GM15510 (cell line): Measurements from ENCODE around the gene CLIP2.
A peak's percentile ranks its signal among the peaks of the same experiment; 100 is the strongest.

Experiments
- POLR2A ChIP-seq: IDR thresholded peaks from 3 replicates; pipeline ENCODE4 v1.6.1; 2011; ENCODE audit warnings: borderline replicate concordance; ENCODE audit not compliant: insufficient read length; ENCODE audit errors: extremely low read depth

Gene CLIP2

GRCh38 chr7:74267756-74268565 lies 21.2 kb upstream of the CLIP2 start:
- no peak for TF ChIP-seq POLR2A

GRCh38 chr7:74269757-74270277 lies 19.4 kb upstream of the CLIP2 start:
- peak; percentile 36 for TF ChIP-seq POLR2A

DNA sequence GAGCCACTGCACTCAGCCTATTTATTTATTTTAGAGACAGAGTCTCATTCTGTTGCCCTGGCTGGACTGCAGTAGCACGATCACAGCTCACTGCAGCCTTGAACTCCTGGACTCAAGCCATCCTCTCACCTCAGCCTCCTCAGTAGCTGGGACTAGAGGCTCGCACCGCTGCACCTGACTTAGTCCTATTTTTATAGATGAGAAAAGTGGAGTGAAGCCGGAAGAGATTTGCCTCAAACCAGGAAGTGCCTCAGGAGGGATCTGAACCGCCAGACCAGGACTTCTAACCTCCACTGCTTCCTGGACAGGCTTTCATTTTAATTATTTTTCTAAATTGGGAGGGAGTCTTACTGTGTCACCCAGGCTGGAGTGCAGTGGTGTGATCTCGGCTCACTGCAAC lies 17.5 kb upstream of the CLIP2 start:
- TF ChIP-seq POLR2A: no peak

DNA sequence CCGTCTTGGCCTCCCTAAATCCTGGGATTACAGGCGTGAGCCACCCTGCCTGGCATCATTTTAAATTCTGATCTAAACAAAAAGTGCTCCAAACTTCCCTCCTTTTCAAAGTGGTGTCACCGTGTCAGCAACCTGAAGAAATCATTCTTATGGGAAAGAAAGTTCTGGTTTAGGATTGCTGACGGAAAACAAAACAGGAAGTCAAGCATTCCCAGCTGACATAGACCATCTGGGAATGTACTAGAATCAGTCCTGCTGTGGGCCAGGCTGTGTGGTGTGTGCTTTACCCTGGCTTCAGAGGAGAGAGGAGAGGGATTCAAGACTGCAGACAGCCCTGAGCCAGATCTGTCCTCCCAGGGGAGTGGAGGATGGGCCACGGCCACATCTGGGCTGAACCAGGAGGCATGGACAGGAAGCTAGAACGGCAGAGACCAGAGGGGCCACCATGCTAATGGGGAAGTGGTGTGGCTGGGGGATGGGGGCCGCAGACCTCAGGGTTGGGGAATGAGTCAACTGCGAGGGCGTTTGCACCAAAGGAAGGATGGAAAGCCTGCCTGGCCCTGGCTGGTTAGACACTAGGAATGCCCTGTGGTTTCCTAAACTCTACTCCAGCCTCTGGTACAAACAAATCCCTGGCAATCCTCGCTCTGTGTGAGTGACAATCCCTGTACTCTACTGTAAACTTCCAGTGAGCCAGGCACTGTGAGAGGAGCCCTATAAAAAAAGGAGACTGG lies 16.7 kb upstream of the CLIP2 start:
- TF ChIP-seq POLR2A: peak; percentile 39

DNA sequence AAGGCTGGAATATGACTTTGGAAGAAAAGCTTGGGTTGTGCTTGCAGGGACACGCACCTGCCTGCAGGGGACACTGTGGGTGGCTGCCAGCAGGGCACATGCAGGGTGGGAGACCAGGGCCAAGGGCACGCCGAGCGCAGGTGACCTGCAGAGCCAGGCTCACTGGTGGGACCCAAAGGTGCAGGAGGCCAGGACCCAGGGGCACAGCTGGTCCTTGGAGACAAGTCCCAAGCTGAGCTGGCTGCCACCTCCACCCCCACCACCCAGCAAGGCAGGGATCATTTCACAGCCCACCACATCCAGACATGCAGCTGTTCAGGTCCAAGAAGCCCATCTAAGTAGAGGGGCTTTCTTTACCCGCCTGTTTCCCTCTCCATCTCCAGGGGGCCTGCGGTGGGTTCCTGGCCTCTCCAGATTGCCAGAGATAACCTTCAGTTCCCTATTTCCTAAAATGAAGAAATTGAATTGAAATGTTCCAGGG lies 13.8 kb upstream of the CLIP2 start:
- TF ChIP-seq POLR2A: no peak

DNA sequence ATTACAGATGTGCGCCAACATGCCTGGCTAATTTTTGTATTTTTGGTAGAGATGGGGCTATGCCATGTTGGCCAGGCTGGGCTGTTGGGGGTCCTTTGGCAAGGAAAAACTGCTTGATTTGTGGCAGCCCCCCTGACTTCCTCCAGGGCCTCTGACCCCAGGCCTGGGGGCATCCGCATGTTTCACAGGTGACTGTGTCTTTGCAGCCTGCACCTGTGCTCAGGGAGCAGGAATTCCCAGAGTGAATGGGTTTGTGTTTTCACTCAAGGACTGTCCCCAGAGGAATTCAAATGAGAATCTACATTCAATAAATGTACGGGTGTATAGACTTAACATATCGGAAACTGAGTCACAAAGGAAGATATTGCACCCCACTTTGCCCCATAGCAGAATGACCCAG lies 11.6 kb upstream of the CLIP2 start:
- no peak for TF ChIP-seq POLR2A

- no peak for TF ChIP-seq POLR2A
These were observed 8.2 kb upstream of the CLIP2 start for GRCh38 chr7:74280985-74281384.

- no peak for TF ChIP-seq POLR2A
These were observed 6.3 kb upstream of the CLIP2 start for GRCh38 chr7:74282748-74283459.

- no peak for TF ChIP-seq POLR2A
These were observed 5.3 kb upstream of the CLIP2 start for GRCh38 chr7:74283858-74284447.

- TF ChIP-seq POLR2A: no peak
These were observed 4.4 kb upstream of the CLIP2 start for GRCh38 chr7:74284781-74285259.

- TF ChIP-seq POLR2A: no peak
These were observed 3.1 kb upstream of the CLIP2 start for GRCh38 chr7:74286131-74286530.

DNA sequence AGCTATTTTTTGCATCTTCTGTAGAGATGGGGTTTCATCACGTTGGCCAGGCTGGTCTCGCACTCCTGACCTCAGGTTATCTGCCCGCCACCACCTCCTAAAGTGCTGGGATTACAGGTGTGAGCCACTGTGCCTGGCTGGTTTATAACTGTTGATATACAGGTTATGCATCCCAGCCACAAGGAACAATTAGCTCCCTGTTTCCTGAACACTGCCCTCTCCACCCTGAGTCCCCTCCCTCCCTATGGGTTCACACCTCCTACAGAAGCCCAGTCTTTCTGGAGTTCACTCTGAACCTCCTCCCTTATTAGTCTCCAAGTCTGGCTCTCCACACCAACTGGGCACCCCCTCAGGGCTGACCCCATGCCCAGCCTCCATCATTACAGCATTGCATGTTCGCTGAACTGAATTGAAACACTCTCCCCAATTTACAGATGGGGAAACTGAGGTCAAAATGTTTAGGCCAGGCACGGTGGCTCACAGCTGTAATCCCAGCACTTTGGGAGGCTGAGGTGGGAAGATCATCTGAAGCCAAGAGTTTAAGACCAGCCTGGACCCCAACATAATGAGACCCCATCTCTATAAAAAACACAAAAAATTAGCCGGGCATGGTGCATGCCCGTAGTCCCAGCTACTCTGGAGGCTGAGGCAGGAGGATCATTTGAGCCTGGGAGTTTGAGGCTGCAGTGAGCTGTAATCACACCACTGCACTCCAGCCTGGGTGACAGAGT lies 1.7 kb upstream of the CLIP2 start:
- no peak for TF ChIP-seq POLR2A

GRCh38 chr7:74288034-74288881 lies 949 bp upstream of the CLIP2 start:
- no peak for TF ChIP-seq POLR2A
